ENCODE results near the gene CPPED1.

DNA sequence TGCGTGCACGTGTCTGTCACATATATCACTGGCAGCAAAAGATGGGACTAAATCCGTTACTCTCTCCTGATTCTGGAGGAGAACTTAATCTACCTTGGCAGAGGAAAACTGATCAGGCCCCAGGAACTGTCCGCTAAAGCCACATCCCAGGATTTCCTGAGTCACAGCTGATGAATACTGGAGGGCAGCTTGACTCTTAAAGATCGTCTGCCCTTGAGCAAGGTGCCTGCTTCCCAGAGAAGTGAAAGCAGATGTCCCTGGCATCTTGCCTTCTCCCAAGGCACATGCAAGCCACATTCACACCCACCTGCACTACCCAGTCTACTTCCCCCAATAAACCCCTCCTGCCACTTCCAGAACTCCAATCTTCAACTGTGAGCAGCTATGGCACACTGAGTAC is 99.8 kb downstream of the CPPED1 start:
- TF ChIP-seq, protein P1, sequence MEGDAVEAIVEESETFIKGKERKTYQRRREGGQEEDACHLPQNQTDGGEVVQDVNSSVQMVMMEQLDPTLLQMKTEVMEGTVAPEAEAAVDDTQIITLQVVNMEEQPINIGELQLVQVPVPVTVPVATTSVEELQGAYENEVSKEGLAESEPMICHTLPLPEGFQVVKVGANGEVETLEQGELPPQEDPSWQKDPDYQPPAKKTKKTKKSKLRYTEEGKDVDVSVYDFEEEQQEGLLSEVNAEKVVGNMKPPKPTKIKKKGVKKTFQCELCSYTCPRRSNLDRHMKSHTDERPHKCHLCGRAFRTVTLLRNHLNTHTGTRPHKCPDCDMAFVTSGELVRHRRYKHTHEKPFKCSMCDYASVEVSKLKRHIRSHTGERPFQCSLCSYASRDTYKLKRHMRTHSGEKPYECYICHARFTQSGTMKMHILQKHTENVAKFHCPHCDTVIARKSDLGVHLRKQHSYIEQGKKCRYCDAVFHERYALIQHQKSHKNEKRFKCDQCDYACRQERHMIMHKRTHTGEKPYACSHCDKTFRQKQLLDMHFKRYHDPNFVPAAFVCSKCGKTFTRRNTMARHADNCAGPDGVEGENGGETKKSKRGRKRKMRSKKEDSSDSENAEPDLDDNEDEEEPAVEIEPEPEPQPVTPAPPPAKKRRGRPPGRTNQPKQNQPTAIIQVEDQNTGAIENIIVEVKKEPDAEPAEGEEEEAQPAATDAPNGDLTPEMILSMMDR (IDR thresholded peaks at IDR 0.05), result no peak
- no peak for TF ChIP-seq POLR2A (IDR thresholded peaks at IDR 0.05)

Data from transverse colon (tissue), 3 donors.